HFF-Myc (cell line): ENCODE results near the gene SUSD3.

ENCODE experiments used
- DNase-seq: peaks from one replicate; pipeline ENCODE4 v3.0.0-alpha.2; 2011; ENCODE audit warnings: low read depth; ENCODE audit errors: extremely low read depth
- H3K4me3 ChIP-seq: replicated peaks from 2 replicates; pipeline ENCODE4 v1.5.1; 2011; ENCODE audit warnings: low read depth, mild to moderate bottlenecking, control low read depth, low read length
- CTCF ChIP-seq: IDR thresholded peaks from 2 replicates; pipeline ENCODE4 v1.5.1; 2012; ENCODE audit warnings: mild to moderate bottlenecking, low read depth, low read length, control low read depth; ENCODE audit errors: missing control alignments

SUSD3 gene

GRCh38 chr9:93028448-93029006, 30.0 kb upstream of the SUSD3 start:
- H3K4me3 ChIP-seq = no peak overlapping the region
- DNase-seq = no peak
- TF ChIP-seq CTCF = no peak

GRCh38 chr9:93030642-93031628, 27.6 kb upstream of the SUSD3 start:
- no peak for DNase-seq
- no peak overlapping the region for H3K4me3 ChIP-seq
- TF ChIP-seq CTCF = no peak

- H3K4me3 ChIP-seq = no peak overlapping the region
- no peak for DNase-seq
- TF ChIP-seq CTCF = no peak
These were observed 26.7 kb upstream of the SUSD3 start for GRCh38 chr9:93031629-93032430.

- no peak for TF ChIP-seq CTCF
- no peak overlapping the region for H3K4me3 ChIP-seq
- DNase-seq = no peak
These were observed 26.0 kb upstream of the SUSD3 start for GRCh38 chr9:93032545-93032944.

GRCh38 chr9:93033531-93033930, 25.0 kb upstream of the SUSD3 start:
- no peak overlapping the region for H3K4me3 ChIP-seq
- no peak for TF ChIP-seq CTCF
- DNase-seq = no peak

GRCh38 chr9:93035106-93035660, 23.3 kb upstream of the SUSD3 start:
- TF ChIP-seq CTCF = no peak
- no peak overlapping the region for H3K4me3 ChIP-seq
- DNase-seq = no peak
